Measurements from ENCODE around the gene DEPDC5. TPM values are rescaled to one million over a fixed set of nuclear protein-coding genes. Genes with fewer than 3 reads are reported as not detected.

Gene DEPDC5
- total and polyA plus RNA-seq, 9 of the 15 experiments (the other 6 are each of a cell fraction or from before 2014, with no cell fraction given), result 2.3 to 12.3 (median 10.7) TPM

- TF ChIP-seq ZBTB40 (IDR thresholded peaks at IDR 0.05), result 0 out of 2 replicates have a peak, but pooled peaks have one; percentile 3
- TF ChIP-seq ZBTB40 (CRISPR knock-in tag; IDR thresholded peaks at IDR 0.05), result no peak
- no peak for TF ChIP-seq PTBP1 (IDR thresholded peaks at IDR 0.05; ENCODE audit: low read depth, low read length)
- no peak for TF ChIP-seq RFX5 (IDR thresholded peaks at IDR 0.05; ENCODE audit: low read depth, low read length)
- no peak for TF ChIP-seq EP300 (IDR thresholded peaks at IDR 0.05; ENCODE audit: low read length)
- TF ChIP-seq COPS2 (conservative IDR thresholded peaks at IDR 0.05), result no peak
- no peak for TF ChIP-seq ILK (tag; IDR thresholded peaks at IDR 0.05; ENCODE audit: borderline replicate concordance, low read depth)
- TF ChIP-seq E2F8 (IDR thresholded peaks at IDR 0.05; ENCODE audit: low read depth, partially characterized antibody), result no peak
- TF ChIP-seq ATF7 (IDR thresholded peaks at IDR 0.05), result no peak
- TF ChIP-seq MNT (conservative IDR thresholded peaks at IDR 0.05), result no peak
- TF ChIP-seq LEF1 (IDR thresholded peaks at IDR 0.05), result peak; percentile 26; the same call in 1 of the 2 replicates
- TF ChIP-seq CHD1 (IDR thresholded peaks at IDR 0.05; ENCODE audit: low read length), result peak; percentile 27
These were observed 191.6 kb downstream of the DEPDC5 start (continued) for GRCh38 chr22:31945443-31945855.

All from K562 (cell line).